CD4-positive, alpha-beta T cell treated with Interleukin-12 subunit alpha and Interleukin-12 subunit beta, for 1 hour (primary cell): ENCODE data around the gene GRAMD2A.

Experiments
- DNase-seq: peaks from one replicate; pipeline ENCODE4 v3.0.0-alpha.2; 2020

The GRAMD2A gene

GRCh38 chr15:72163719-72164118 lies 33.9 kb downstream of the GRAMD2A start:
- DNase-seq = no peak

- no peak for DNase-seq
Measured at GRCh38 chr15:72162569-72162968, 35.0 kb downstream of the GRAMD2A start.

GRCh38 chr15:72161361-72162132 lies 36.0 kb downstream of the GRAMD2A start:
- DNase-seq = no peak

GRCh38 chr15:72160696-72161245 lies 36.8 kb downstream of the GRAMD2A start:
- DNase-seq = no peak

- DNase-seq = no peak
Measured at GRCh38 chr15:72156928-72157327, 40.7 kb downstream of the GRAMD2A start.

GRCh38 chr15:72155635-72156616 lies 41.7 kb downstream of the GRAMD2A start:
- DNase-seq = peak; percentile 73

- DNase-seq = no peak
Measured at GRCh38 chr15:72155003-72155621, 42.5 kb downstream of the GRAMD2A start.

- DNase-seq = no peak
Measured at GRCh38 chr15:72154316-72154715, 43.3 kb downstream of the GRAMD2A start.

- no peak for DNase-seq
Measured at GRCh38 chr15:72153269-72154000, 44.2 kb downstream of the GRAMD2A start.

GRCh38 chr15:72147418-72147817 lies 50.2 kb downstream of the GRAMD2A start:
- DNase-seq = no peak

GRCh38 chr15:72146934-72147333 lies 50.7 kb downstream of the GRAMD2A start:
- no peak for DNase-seq

- no peak for DNase-seq
Measured at GRCh38 chr15:72146221-72146620, 51.4 kb downstream of the GRAMD2A start.

- no peak for DNase-seq
Measured at GRCh38 chr15:72141171-72142084, 56.2 kb downstream of the GRAMD2A start.

GRCh38 chr15:72140088-72140487 lies 57.5 kb downstream of the GRAMD2A start:
- DNase-seq = no peak

- DNase-seq = no peak
Measured at GRCh38 chr15:72139667-72140066, 57.9 kb downstream of the GRAMD2A start.

- DNase-seq = no peak
Measured at GRCh38 chr15:72136170-72137051, 61.2 kb downstream of the GRAMD2A start.

GRCh38 chr15:72135719-72136118 lies 61.9 kb downstream of the GRAMD2A start:
- no peak for DNase-seq

- DNase-seq = no peak
Measured at GRCh38 chr15:72133211-72133610, 64.4 kb downstream of the GRAMD2A start.

- no peak for DNase-seq
Measured at GRCh38 chr15:72131922-72132321, 65.7 kb downstream of the GRAMD2A start.

- no peak for DNase-seq
Measured at GRCh38 chr15:72130272-72130671, 67.3 kb downstream of the GRAMD2A start.
